Prostate gland (tissue), 2 donors: ENCODE measurements around the gene TSSC4.

Source experiments
- POLR2A ChIP-seq: fragments of 450-650 bp; IDR thresholded peaks from one replicate; pipeline ENCODE4 v1.6.1; 2016; ENCODE audit warnings: antibody characterized with exemption, mild to moderate bottlenecking
- POLR2AphosphoS5 ChIP-seq: sonication (generic); formaldehyde crosslinking; IDR thresholded peaks from one replicate; pipeline ENCODE4 v1.6.1; 2017; ENCODE audit warnings: antibody characterized with exemption
- TF ChIP-seq, protein P1 (sequence below), 4 experiments: fragments of 200-600 bp in 2 of 4; fragments of 450-650 bp in 2 of 4; sonication (generic) in 2 of 4; IDR thresholded peaks; 1 replicate in 3 of 4; 2 replicates in 1 of 4; pipeline ENCODE4 v1.5.1; 2016 to 2019; ENCODE audit warnings: antibody characterized with exemption in 4 of 4, mild to moderate bottlenecking in 2 of 4, moderate library complexity in 2 of 4

- no peak for TF ChIP-seq POLR2A
- TF ChIP-seq, protein P1, sequence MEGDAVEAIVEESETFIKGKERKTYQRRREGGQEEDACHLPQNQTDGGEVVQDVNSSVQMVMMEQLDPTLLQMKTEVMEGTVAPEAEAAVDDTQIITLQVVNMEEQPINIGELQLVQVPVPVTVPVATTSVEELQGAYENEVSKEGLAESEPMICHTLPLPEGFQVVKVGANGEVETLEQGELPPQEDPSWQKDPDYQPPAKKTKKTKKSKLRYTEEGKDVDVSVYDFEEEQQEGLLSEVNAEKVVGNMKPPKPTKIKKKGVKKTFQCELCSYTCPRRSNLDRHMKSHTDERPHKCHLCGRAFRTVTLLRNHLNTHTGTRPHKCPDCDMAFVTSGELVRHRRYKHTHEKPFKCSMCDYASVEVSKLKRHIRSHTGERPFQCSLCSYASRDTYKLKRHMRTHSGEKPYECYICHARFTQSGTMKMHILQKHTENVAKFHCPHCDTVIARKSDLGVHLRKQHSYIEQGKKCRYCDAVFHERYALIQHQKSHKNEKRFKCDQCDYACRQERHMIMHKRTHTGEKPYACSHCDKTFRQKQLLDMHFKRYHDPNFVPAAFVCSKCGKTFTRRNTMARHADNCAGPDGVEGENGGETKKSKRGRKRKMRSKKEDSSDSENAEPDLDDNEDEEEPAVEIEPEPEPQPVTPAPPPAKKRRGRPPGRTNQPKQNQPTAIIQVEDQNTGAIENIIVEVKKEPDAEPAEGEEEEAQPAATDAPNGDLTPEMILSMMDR (IDR thresholded peaks at IDR 0.05): no peak
- TF ChIP-seq POLR2AphosphoS5: no peak
Measured at GRCh38 chr11:2451336-2451735, 50.8 kb downstream of the TSSC4 start.
